DMS53 (cell line): ENCODE measurements around the gene ACADL.

Experiments used
- DNase-seq: peaks from one replicate; lab custom pipeline; 2025; lab: John Stamatoyannopoulos, UW

Gene ACADL

DNA sequence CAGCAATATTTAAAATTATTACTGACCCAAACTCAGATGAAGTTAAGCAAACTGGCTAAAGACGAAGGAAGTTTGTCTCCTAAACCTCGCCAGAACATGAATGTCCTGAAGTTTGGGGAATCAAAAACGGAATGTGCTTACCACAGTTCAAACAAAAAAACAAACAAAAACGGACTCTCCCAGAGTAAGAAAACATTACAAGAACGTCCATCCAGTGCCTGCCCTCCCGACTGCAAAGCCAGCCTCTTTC lies 55.1 kb downstream of the ACADL start:
- DNase-seq: no peak

DNA sequence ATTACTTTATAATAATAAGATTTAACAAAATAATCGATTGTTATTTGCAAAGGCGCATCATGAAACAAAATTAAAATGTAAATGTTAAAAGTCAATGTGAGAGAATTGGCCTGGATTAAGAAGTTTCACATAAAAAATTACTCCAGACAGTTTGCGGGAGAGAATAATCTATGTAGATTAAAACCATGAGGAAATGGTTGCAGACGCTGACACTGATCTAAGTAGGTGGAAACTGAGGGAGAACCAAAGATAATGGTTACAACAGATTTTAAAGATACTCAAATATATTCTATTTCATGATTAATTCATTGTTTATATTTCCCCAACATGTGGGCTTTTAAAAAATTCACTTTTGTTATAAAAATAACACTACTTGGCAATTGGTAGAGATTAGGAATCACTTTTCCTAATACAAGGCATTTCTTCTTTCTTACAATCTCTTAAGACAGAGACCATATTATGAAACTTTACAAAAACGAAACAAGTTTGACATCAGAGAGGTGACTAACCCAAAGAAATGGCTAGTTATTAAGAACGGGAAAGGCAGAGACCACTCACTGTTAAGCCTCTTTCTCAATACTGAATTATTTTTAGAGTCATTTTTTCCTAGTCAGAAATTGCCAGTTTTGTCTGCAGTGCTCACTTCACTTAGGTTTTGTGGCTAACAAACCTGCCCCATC lies 55.6 kb downstream of the ACADL start:
- DNase-seq: peak; percentile 27

DNA sequence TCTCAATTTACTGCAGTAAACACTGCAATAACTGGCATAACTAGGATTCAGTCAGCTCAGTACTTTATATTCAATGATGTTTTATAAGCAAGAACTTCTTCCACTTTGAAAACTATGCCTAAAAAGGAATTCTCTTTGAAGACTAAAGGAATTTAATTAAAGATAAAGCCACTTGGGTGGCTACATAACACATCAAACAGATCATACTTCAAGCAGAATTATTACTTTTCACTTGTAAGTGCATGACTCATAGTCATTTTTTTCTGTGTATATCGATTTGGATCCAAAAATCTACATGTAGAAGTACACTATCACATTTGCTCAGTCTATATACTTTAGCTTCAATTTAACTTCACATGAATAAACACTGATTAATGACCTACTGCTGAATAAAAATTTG lies 58.0 kb downstream of the ACADL start:
- no peak for DNase-seq

DNA sequence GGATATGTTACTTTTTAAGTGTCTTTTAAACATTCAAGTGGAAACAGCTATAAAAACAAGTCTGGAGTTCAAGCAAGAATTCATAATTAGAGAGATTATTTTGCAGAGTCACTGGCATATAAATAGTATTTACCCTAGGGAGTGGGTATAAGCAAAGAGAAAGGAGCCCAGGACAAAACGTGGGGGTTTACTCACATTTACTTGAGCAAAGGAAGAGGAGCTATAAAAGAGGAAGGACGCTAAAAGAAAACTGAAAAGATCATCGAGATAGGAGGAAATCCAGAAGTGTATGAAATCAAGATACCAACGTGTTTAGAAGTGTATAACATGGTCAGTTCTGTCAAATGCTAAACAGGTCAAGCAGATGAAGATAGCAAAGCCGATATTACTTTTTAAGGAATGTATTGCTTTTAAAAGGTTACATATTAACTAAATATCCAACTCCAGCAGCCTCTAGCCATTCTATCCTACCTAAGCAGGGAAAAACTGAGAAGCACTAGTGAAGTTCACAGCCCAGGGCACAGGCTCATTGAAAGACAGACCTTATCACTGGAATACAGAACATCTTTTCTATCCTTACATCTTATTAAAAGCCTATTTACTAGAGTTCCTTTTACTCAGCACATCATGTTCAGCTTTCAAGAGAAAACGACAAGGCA lies 62.7 kb downstream of the ACADL start:
- DNase-seq: peak; percentile 5

DNA sequence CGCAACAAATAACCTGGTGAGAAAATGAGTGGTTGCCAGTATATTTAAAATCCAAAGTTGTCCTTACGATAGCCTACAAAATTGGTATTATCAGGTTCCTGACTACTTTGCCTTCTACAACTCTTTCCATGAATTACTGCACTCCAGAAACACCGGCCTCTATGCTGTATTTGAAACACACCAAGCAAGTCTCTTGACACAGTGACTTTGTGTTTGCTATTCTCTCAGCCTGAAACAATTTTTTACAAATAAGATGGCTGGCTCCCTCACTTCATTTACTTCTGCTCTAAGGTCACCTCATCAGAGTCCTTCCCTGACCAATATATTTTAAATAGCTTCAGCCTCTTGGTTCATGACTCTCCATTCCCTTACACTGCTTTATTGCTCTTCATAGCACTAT lies 66.2 kb downstream of the ACADL start:
- DNase-seq: no peak

DNA sequence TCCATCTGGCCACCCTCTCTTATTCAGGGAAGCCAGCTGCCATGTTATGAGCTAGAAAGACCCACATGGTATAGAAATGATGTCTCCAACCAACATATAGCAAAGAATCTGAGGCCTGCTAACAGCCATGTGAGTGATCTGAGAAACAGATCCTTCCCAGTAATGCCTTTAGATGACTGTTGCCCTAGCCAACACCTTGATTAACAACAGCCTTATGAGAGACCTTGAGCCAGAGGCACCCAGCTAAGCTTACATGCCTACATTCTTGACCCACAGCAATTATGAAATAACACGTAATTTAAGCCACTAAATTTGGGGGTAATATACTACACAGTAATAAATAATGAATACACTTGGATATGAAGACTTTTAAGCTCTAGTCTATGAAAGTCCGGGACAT lies 67.0 kb downstream of the ACADL start:
- no peak for DNase-seq

DNA sequence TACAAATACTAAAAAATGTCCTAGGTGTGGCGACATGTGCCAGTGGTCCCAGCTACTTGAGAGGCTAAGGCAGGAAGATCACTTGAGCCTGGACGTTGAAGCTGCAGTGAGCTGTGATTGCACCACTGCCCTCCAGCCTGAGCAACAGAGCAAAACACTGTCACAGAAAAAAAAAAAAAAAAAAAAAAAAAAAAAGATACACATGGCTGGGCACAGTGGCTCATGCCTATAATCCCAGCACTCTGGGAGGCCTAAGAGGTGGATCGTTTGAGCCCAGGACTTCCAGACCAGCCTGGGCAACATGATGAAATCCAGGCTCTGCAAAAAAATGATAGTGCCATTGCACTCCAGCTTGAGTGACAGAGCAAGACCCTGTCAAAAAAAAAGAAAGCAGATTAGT lies 67.7 kb downstream of the ACADL start:
- DNase-seq: no peak

DNA sequence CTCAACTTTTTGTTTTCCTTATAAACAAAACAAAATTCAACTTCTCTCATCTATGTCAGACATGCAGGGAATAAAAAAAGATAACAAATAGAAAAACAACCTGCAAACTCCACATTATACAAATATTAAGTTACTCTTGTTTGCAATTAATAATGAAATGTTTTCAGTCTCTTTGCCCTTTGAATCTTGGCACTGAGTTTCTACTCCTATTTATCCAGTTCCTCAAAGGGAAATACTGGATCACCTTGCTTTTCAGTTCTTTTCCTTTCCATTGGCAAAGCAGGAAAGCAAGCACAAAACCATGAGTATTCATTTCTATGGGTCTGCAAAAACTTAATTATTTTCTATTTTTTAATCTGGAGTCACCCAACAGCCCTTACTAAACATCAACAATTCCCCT lies 77.6 kb downstream of the ACADL start:
- no peak for DNase-seq
